Fibroblast of mammary gland (primary cell): ENCODE data around the gene ITPKA.

ENCODE experiments used
- DNase-seq: peaks from one replicate; pipeline ENCODE4 v3.0.0-alpha.2; 2010; ENCODE audit warnings: low read depth
- H3K4me3 ChIP-seq: 2 replicates; pipeline ENCODE4 v1.5.1; 2011; ENCODE audit warnings: low read depth, mild to moderate bottlenecking, low read length, moderate library complexity; ENCODE audit not compliant: control insufficient read depth
- CTCF ChIP-seq: conservative IDR thresholded peaks from 2 replicates; pipeline ENCODE4 v1.5.1; 2011; ENCODE audit warnings: low read depth, low read length, inconsistent platforms; ENCODE audit not compliant: control insufficient read depth, insufficient read depth

ITPKA gene

GRCh38 chr15:41502795-41503668 is 9.4 kb downstream of the ITPKA start:
- no peak for TF ChIP-seq CTCF
- no peak for DNase-seq
- no peak overlapping the region for H3K4me3 ChIP-seq

- TF ChIP-seq CTCF, result no peak
- H3K4me3 ChIP-seq, result no peak overlapping the region
- no peak for DNase-seq
Measured at GRCh38 chr15:41503669-41504010, 10.0 kb downstream of the ITPKA start.

- TF ChIP-seq CTCF, result no peak
- DNase-seq, result no peak
- no peak overlapping the region for H3K4me3 ChIP-seq
Measured at GRCh38 chr15:41504751-41505492, 11.2 kb downstream of the ITPKA start.

GRCh38 chr15:41505776-41506175 is 12.1 kb downstream of the ITPKA start:
- no peak for TF ChIP-seq CTCF
- no peak for DNase-seq
- H3K4me3 ChIP-seq, result no peak overlapping the region

- TF ChIP-seq CTCF, result no peak
- H3K4me3 ChIP-seq, result no peak overlapping the region
- no peak for DNase-seq
Measured at GRCh38 chr15:41506796-41507341, 13.2 kb downstream of the ITPKA start.

DNA sequence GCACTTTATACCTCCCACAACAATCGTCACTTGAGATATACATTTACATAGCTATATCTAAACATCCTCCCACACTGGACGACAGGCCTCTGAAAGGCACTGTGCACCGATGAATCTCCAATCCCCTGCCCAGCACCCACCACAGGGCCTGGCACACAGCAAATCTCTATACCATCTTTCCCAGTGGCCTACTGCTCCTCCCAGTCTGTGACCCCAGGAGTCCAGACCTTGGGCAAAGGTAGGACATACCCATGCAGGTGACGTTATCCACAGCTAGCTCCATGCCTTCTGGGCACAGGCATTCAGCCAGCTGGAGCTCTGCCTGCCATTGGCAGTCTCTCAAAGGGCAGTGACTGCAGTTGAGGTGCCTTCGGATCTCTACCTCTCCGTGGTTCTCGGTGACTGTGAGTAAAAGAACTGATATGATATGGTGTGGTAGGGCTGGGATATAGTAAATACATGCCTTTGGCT is 14.2 kb downstream of the ITPKA start:
- no peak for DNase-seq
- no peak overlapping the region for H3K4me3 ChIP-seq
- TF ChIP-seq CTCF, result no peak
